ENCODE measurements around the gene CRYBB3.
"Not testable (repeated sequence)": the region's sequence is repeated elsewhere in the genome, so short reads cannot be mapped to it uniquely, and the experiment has no call there.

CRYBB3 gene

DNA sequence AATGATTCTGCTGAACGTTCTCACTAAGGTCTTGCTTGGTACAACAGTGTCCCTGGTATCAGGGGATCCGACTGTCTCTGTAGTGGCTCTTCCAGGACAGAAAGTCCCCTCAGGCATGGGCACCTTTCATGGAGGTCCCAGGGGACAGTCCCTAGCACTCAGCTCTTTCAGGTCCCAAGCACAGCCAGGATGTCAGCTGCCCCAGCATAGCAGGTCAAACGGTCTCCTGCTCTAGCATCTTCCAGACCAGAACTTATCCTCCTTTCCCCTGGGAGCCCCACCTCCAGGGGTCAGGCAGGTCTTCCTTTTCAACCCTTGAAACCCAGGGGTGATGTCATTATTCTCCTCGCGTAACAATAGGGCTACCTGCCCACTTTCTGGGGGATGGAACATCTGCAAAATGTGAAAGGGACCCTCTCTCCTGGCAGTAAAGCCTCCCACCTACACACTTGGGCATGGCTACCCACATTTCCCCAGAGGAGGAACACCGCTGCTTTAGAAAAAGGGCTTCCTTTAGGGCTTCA, 24.7 kb upstream of the CRYBB3 start:
- no peak for DNase-seq (ENCODE audit: extremely low read depth in 1 of 2, low read depth in 1 of 2)

DNA sequence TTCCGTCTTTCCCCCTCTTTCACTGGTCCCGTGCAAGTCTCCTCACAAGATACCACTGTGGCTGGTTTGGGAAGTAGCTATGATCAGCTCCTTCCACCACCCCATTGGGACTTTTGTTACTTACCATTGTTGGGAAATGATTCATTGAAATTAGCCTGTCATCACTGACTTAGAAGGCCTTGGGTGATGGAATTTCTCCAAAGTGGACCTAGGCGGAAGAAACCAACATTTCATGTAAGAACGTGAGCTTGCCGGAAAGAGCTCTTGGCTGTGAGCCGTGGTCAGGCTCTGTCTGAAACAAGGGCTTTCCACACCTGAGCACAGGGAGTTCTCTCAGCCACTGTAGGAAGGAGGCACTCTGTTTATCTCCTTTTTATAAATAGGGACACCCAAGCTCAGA, 23.5 kb upstream of the CRYBB3 start:
- DNase-seq (ENCODE audit: extremely low read depth in 1 of 2, low read depth in 1 of 2): no peak

GRCh38 chr22:25176799-25177198, 22.9 kb upstream of the CRYBB3 start:
- no peak for DNase-seq (ENCODE audit: extremely low read depth in 1 of 2, low read depth in 1 of 2)

- no peak for DNase-seq (ENCODE audit: extremely low read depth in 1 of 2, low read depth in 1 of 2)
These were observed 22.4 kb upstream of the CRYBB3 start for GRCh38 chr22:25177226-25177625.

- DNase-seq (ENCODE audit: extremely low read depth in 1 of 2, low read depth in 1 of 2): no peak
These were observed 21.8 kb upstream of the CRYBB3 start for GRCh38 chr22:25177895-25178294.

GRCh38 chr22:25178348-25178747, 21.3 kb upstream of the CRYBB3 start:
- not testable (repeated sequence) for DNase-seq (ENCODE audit: extremely low read depth in 1 of 2, low read depth in 1 of 2)

DNA sequence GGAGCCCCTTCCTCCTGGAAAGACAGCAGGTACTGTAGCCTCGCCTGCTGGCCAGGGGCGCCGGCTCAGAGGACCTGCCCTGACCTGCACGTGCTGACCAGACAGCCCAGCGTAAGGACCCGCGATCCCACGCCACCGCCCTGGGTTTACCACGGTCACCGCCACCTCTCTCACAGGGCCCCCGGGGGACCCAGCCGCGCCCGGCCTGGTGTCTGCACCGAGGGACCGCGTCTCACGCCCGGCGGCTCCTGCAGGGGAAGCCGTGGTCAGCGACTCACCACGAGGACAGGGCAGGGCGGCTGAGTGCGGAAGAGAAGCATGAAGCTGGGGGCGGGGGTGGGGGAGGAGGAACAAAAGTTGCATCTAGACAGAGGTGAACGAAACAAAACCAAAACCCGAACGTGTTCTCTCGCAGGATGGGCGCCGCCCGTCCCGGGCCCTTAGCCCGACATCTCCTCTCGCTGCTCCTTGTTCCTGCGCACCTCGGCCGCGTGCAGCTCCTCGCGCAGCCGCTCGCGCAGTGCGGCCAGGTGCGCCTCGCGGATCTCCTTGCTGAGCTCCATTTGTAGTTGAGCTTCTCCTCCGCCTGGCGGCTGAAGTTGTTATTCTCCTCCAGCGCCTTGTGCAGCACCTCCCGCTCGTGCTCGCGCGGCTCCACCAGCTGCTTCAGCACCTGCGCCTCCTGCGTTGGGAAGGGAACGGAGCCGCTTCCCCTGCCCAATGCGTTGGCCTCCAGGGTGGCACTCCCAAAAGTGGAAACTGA, 20.6 kb upstream of the CRYBB3 start:
- not testable (repeated sequence) for DNase-seq (ENCODE audit: extremely low read depth in 1 of 2, low read depth in 1 of 2)

- DNase-seq (ENCODE audit: extremely low read depth in 1 of 2, low read depth in 1 of 2): no peak
These were observed 17.2 kb upstream of the CRYBB3 start for GRCh38 chr22:25182131-25183110.

DNA sequence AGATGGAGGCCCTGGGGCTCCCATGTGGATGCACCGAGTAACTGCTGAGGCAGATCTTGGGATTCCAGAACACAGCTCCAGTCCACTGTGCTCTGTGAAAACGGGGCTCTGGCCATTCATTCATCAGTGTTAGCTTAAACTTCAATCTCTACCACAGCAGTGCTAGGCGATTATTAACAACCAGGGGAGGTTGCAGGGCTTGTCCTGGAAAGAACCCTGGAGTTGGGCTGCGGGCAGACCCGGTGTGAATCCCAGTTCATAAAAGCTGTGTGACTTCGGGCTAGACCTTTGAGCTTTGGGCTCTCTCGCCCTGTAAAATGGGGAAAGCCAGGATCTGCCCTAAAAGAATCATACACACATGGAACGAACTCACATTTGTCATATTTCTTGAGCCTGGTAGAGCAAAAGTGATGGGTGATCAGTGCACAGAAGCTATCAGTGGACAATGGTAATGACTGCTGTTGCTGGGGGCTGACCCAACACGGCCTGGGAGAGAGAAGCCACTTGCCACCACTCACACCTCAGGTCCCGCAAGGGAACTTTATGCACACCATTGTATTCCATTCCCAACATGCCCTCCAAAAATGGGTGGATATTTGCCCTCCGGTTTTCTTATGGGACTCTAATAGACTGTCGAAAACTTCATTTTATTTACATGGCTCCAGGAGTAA, 15.6 kb upstream of the CRYBB3 start:
- DNase-seq (ENCODE audit: extremely low read depth in 1 of 2, low read depth in 1 of 2): no peak

GRCh38 chr22:25186140-25186539, 13.5 kb upstream of the CRYBB3 start:
- no peak for DNase-seq (ENCODE audit: extremely low read depth in 1 of 2, low read depth in 1 of 2)

- no peak for DNase-seq (ENCODE audit: extremely low read depth in 1 of 2, low read depth in 1 of 2)
These were observed 12.2 kb upstream of the CRYBB3 start for GRCh38 chr22:25187469-25187868.

DNA sequence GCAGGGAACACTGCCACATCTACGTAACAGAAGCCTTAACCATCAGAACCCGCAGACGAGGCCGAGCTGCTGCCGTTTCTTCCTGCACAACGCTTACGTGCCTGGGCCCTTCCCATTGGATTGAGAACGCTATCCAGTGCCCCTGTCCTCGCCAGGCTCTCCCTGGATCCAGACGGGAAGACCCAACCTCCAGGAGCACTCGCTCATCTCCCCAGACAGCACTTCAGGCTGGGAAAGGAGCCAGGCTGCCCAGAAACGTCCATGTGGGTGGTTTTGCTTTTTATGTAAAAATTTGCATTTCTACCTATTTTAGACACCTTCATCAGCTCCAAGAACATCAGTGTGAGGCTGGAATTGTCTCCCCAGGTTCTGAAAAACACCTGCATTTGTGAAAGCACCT, 7.3 kb upstream of the CRYBB3 start:
- no peak for DNase-seq (ENCODE audit: extremely low read depth in 1 of 2, low read depth in 1 of 2)

DNA sequence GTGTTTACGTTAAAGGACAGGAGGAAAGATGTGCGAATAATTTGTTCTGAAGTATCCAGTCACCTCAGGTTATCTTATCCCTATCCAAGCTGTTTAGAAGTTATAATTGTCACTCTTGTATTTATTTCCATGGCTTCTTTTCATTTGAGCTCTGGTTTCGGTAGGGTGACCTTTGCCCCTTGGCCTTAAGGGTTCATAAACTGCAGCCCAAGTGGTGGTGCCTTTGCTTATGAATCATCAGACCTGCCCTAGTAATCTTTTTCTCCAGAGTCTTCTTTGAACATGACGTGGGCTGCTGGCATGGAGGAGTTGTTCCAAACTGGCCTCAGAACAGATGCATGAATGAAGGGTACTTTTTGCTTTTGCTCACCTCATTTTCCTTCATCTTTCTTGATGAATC, 6.5 kb upstream of the CRYBB3 start:
- DNase-seq (ENCODE audit: extremely low read depth in 1 of 2, low read depth in 1 of 2): no peak

DNA sequence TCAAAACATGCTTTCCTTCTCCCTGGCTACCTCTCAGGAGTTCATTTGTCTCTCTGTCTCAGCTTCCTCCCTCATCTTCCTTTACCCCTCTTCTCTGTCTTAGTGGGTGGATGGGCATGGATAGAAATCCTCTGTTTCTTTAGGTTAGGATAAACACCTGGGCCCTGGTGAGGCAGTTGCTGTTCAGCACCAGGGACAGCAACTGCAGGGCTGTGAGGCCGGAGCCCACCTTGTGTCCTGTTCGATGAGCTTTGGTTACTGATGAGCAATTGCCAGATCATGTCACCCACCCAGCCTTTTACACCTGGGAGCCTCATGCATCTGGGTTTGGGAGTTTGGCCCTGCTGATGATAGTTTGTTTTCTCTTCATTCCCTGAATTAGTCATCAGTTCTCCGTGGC, 6.1 kb upstream of the CRYBB3 start:
- DNase-seq (ENCODE audit: extremely low read depth in 1 of 2, low read depth in 1 of 2): no peak

- no peak for DNase-seq (ENCODE audit: extremely low read depth in 1 of 2, low read depth in 1 of 2)
These were observed 3.3 kb upstream of the CRYBB3 start for GRCh38 chr22:25196326-25196725.

- no peak for DNase-seq (ENCODE audit: extremely low read depth in 1 of 2, low read depth in 1 of 2)
These were observed 2.3 kb upstream of the CRYBB3 start for GRCh38 chr22:25197340-25197739.

DNA sequence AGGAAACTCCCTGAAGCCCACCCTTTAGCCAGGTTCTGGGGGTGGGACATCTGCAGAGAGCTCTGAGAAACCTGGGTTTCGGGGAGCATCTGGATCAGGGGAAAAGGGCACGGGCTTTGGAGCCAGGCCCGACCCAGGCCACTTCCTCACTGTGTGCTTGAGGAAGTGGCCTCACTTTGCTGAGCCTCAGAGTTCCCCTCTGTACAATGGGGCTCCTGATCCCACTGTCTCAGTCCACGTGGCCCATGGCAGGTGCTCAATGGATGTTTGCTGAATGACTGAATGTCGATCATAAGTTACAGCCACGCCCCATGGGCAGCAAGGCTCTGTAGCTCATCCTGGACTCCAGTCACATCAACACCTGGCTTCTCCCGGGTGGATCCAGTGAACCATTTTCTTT, 1.3 kb downstream of the CRYBB3 start:
- DNase-seq (ENCODE audit: extremely low read depth in 1 of 2, low read depth in 1 of 2): no peak

GRCh38 chr22:25201557-25202273, 2.1 kb downstream of the CRYBB3 start:
- no peak for DNase-seq (ENCODE audit: extremely low read depth in 1 of 2, low read depth in 1 of 2)

DNA sequence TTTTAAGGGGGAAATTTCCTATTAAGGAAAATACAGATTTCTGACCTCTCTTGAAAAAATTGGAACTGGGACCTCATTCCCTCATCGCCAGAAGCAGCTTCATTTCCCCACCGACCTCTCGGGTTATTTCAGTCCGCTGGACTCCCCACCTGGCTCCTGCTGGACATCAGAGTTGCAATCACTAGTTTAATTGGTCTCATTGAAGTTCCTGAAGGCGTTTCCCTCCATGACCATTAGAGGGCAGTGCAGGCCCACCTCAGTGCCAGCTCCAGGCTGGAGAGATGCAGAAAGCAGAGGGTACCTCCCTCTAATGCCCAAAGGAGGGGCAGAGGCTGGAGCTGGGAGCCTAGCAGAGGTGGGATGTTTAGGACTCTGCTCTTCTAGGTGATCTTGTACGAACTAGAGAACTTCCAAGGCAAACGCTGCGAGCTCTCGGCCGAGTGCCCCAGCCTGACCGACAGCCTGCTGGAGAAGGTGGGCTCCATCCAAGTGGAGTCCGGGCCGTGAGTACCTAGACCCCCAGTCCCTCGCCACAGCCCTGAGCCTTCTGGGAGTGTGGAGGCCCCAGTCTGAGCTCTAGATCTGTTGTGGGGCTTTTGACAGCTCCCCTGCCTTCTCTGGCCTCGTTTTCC, 2.7 kb downstream of the CRYBB3 start:
- peak in 1 of 2 donors; percentile 19 for DNase-seq (ENCODE audit: extremely low read depth in 1 of 2, low read depth in 1 of 2)

- no peak for DNase-seq (ENCODE audit: extremely low read depth in 1 of 2, low read depth in 1 of 2)
These were observed 3.4 kb downstream of the CRYBB3 start for GRCh38 chr22:25203082-25203481.
